Adrenal gland (tissue), 12 donors: ENCODE measurements around the gene SETSIP. TPM values are rescaled to one million over a fixed set of nuclear protein-coding genes. Genes with fewer than 3 reads are reported as not detected.

Experiments used
- DNase-seq, 7 donors: peaks; one replicate each; pipeline ENCODE4 v3.0.0-alpha.2; 2019 to 2020
- H3K27ac ChIP-seq, 5 donors: fragments of 200-600 bp; sonication (generic) in 4 of 5; 1 replicate in 3 of 5; 2 replicates in 2 of 5; pipeline versions ENCODE4 v1.5.1 to v1.8.0; 2016 to 2020; ENCODE audit warnings: mild to moderate bottlenecking in 1 of 5
- H3K27me3 ChIP-seq: fragments of 200-600 bp; 2 replicates; pipeline ENCODE4 v1.8.0; 2021
- H3K36me3 ChIP-seq, 2 donors: fragments of 200-600 bp; replicated peaks in 1 of 2; 1 replicate in 1 of 2; 2 replicates in 1 of 2; pipeline versions ENCODE4 v1.5.1 to v1.8.0; 2018 to 2022
- H3K4me1 ChIP-seq, 2 donors: fragments of 200-600 bp; replicated peaks in 1 of 2; 1 replicate in 1 of 2; 2 replicates in 1 of 2; pipeline versions ENCODE4 v1.5.1 to v1.8.0; 2018 to 2021
- H3K4me3 ChIP-seq, 4 donors: fragments of 200-600 bp; sonication (generic) in 3 of 4; one replicate each; pipeline ENCODE4 v1.5.1; 2016 to 2018
- H3K9me3 ChIP-seq, 3 donors: fragments of 200-600 bp; sonication (generic) in 1 of 3; replicated peaks in 1 of 3; 1 replicate in 2 of 3; 2 replicates in 1 of 3; pipeline versions ENCODE4 v1.5.1 to v1.8.0; 2016 to 2021
- CTCF ChIP-seq, 6 experiments: fragments of 450-650 bp in 4 of 6; fragments of 200-600 bp in 2 of 6; sonication (generic) in 1 of 6; IDR thresholded peaks; 1 replicate in 5 of 6; 2 replicates in 1 of 6; pipeline versions ENCODE4 v1.5.1 to v1.8.0; 2016 to 2021; ENCODE audit warnings: antibody characterized with exemption in 6 of 6, mild to moderate bottlenecking in 2 of 6, moderate library complexity in 1 of 6
- POLR2A ChIP-seq, 2 donors: fragments of 450-650 bp; IDR thresholded peaks; one replicate each; pipeline ENCODE4 v1.6.1; 2017; ENCODE audit warnings: antibody characterized with exemption in 2 of 2, mild to moderate bottlenecking in 2 of 2, moderate library complexity in 1 of 2
- WGBS, 4 donors: extraction: QIAGEN DNeasy Blood & Tissue Kit in 2 of 4; methylation state at CpG; one replicate each; pipeline versions ENCODE4 v1.1.5 to v1.1.7; 2013 to 2017; 5-methylcytosine and 5-hydroxymethylcytosine counted together
- intact Hi-C, 2 donors: fragments of 100-400 bp; cut with DNase I; formaldehyde crosslinking; loops; one replicate each; pipeline versions ENCODE4 v1.14.1 to v1.15.0; 2022 to 2023
- polyA plus RNA-seq, 3 donors: library from polyadenylated mRNA; stranded (reverse); fragments of 200-250 nt in 2 of 3; fragments of 350-450 nt in 1 of 3; fragmentation: Illumina TruSeq in 1 of 3; extraction: RNeasy Lipid Tissue Mini Kit (QIAGEN cat#74804) in 1 of 3; gene quantifications; one replicate each; pipeline ENCODE4 v1.2.3, GENCODE V29; 2013 to 2014
- total RNA-seq, 9 donors: library from RNA; depleted of rRNA in 4 of 9; stranded (reverse); fragments of >200 nt in 4 of 9; fragments of 120-200 nt in 1 of 9; fragmentation: NEBNext Ultra II Directional in 1 of 9; extraction: Animal tissue kit (Norgen Biotek cat#: 25700) in 1 of 9; gene quantifications; one replicate each; pipeline versions ENCODE4 v1.1.0 to v1.2.4, GENCODE V29; 2013 to 2023
- donor health status: healthy with polysubstance abuse.
- donor health status: Bipolar disorder and iron deficiency.
- donor health status: DM: yes; HTN: yes; CAD: no.
- donor health status: DM: no; HTN: no; CAD: no.
- donor health status: DM: no; HTN: no; CAD: no.
- donor health status: DM: yes; HTN: yes; CAD: no.

Gene SETSIP
- total and polyA plus RNA-seq, 12 donors: not detected

- Histone ChIP-seq H3K27me3 (no peaks in the 10 kb centered on the region), H3K4me3 (no peak overlapping the region), H3K36me3 (no peaks in the 10 kb centered on the region), H3K9me3 (no peaks in the 10 kb centered on the region), H3K27ac (no peak overlapping the region), H3K4me1 (no peaks in the 10 kb centered on the region)
- WGBS, 4 donors: 87 to 94% (median 90%) methylated on average over 5 to 8 of the region's 8 CpGs
- intact Hi-C loops: no loop called here
- TF ChIP-seq CTCF (IDR thresholded peaks at IDR 0.05): no peak
- no peak for TF ChIP-seq POLR2A (IDR thresholded peaks at IDR 0.05)
- no peak for DNase-seq
Measured at GRCh38 chr1:92066321-92066720, 8.9 kb downstream of the SETSIP start.

DNA sequence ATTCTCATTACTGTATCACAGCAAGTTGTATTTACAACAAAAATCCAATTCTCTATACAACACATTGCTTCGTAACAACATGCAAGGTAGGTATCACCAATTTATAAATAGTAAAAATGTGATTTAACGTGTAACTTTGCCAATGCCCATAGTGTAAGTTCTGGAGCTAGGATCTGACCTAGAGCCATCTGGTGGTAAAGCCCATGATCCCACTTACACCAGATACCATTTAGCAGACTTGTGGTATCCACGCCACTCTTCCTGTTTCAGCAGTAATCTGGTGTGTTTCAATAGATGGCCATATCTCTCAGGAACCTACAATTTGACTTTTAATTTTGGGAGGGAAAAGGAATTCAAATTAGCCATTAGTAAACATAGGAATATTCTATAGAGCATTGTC is 10.2 kb downstream of the SETSIP start:
- DNase-seq: no peak
- intact Hi-C loops: no loop called here
- no peaks in the 10 kb centered on the region for H3K9me3 ChIP-seq
- H3K27me3 ChIP-seq: no peaks in the 10 kb centered on the region
- 89 to 97% (median 90%) methylated on average over 3 of the region's 3 CpGs for WGBS, 4 donors
- H3K4me3 ChIP-seq: no peak overlapping the region
- no peak overlapping the region for H3K27ac ChIP-seq
- TF ChIP-seq POLR2A (IDR thresholded peaks at IDR 0.05) (no peak), CTCF (IDR thresholded peaks at IDR 0.05) (no peak)
- no peaks in the 10 kb centered on the region for H3K4me1 ChIP-seq
- no peaks in the 10 kb centered on the region for H3K36me3 ChIP-seq

GRCh38 chr1:92051948-92052347 is 23.3 kb downstream of the SETSIP start:
- no peak for TF ChIP-seq CTCF (IDR thresholded peaks at IDR 0.05)
- no peak for TF ChIP-seq POLR2A (IDR thresholded peaks at IDR 0.05)
- DNase-seq: no peak
- H3K4me1 ChIP-seq: no peaks in the 10 kb centered on the region
- intact Hi-C loops: no loop called here
- H3K36me3 ChIP-seq: no peaks in the 10 kb centered on the region
- no peak overlapping the region for H3K4me3 ChIP-seq
- H3K27me3 ChIP-seq: no peaks in the 10 kb centered on the region
- H3K27ac ChIP-seq: no peak overlapping the region
- H3K9me3 ChIP-seq: no peaks in the 10 kb centered on the region

DNA sequence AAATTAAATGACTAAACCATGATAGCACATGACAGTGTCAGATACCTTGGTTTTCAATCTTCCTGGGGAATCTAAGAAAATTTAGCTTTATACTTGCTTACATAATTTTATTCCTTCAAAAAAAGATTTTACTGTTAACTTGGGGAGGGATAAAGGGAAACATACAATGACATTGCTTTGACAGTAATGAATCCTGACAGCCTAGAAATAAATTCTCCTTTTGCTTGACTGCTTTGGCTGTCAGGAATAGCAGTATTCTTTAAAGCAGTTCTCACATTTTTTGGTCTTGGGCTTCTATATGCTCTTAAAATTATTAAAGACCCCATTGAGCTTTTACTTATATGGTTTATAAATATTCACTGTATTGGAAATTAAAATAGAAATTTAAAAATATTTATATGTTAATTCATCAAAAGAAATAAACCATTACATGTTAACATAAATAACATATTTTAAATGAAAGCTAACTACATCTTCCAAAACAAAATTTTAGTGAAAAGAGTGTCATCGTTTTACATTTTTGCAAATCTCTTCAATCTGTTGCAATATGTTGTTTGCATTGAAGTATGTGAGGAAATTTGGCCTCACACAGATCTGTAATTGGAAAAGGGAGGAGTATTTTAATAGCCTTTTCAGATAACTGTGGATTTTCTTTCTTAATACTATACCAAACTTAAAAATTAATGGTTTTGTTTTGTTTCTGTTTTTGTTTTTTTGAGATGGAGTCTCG is 29.3 kb downstream of the SETSIP start:
- intact Hi-C loops: no loop called here
- DNase-seq: no peak
- H3K36me3 ChIP-seq: no peaks in the 10 kb centered on the region
- no peak for TF ChIP-seq CTCF (IDR thresholded peaks at IDR 0.05)
- no peak for TF ChIP-seq POLR2A (IDR thresholded peaks at IDR 0.05)
- H3K27me3 ChIP-seq: no peaks in the 10 kb centered on the region
- no peak overlapping the region for H3K4me3 ChIP-seq
- no peaks in the 10 kb centered on the region for H3K4me1 ChIP-seq
- H3K9me3 ChIP-seq: no peaks in the 10 kb centered on the region
- H3K27ac ChIP-seq: no peak overlapping the region
- 79 to 91% (median 84%) methylated on average over 2 of the region's 2 CpGs for WGBS, 4 donors
